H1 (cell line): ENCODE data around the gene TMED5. TPM values are rescaled to one million over a fixed set of nuclear protein-coding genes. Genes with fewer than 3 reads are reported as not detected.

Experiments
- CTCF ChIA-PET: fragments of 300-600 bp; sonication (Branson Sonifier 250); formaldehyde crosslinking; loops from one replicate; lab custom pipeline; 2021; ENCODE audit not compliant: partially characterized antibody; lab: Charles Lee
- POLR2A ChIA-PET: fragments of 300-600 bp; sonication (Branson Sonifier 250); formaldehyde crosslinking; loops from one replicate; lab custom pipeline; 2021; ENCODE audit warnings: inconsistent platforms; ENCODE audit not compliant: partially characterized antibody; lab: Charles Lee
- DNase-seq, 2 experiments: peaks; one replicate each; pipeline versions ENCODE4 v3.0.0 to v3.0.0-alpha.2; 2010 to 2022; ENCODE audit warnings: low spot score in 2 of 2, low read depth in 1 of 2, mixed read lengths in 1 of 2
- FAIRE-seq: peaks from 2 replicates; lab custom pipeline; 2011; peaks lifted over from hg19 to GRCh38; lab: Jason Lieb, UNC
- H2AFZ ChIP-seq: 2 replicates; pipeline ENCODE4 v1.8.1; 2012; ENCODE audit warnings: low read length, inconsistent platforms
- H2AK5ac ChIP-seq: 2 replicates; pipeline ENCODE4 v1.6.1; 2013; ENCODE audit warnings: low read depth, low read length
- H2BK120ac ChIP-seq: replicated peaks from 2 replicates; pipeline ENCODE3; 2013; ENCODE audit warnings: low read depth, low read length, inconsistent platforms
- H2BK12ac ChIP-seq: 2 replicates; pipeline ENCODE4 v1.6.1; 2013; ENCODE audit warnings: low read depth, low read length
- H2BK15ac ChIP-seq: 2 replicates; pipeline ENCODE4 v1.6.1; 2013; ENCODE audit warnings: low read length
- H2BK20ac ChIP-seq: 2 replicates; pipeline ENCODE4 v1.6.1; 2013; ENCODE audit warnings: low read length
- H2BK5ac ChIP-seq: 2 replicates; pipeline ENCODE4 v1.6.1; 2013; ENCODE audit warnings: low read depth, low read length
- H3K14ac ChIP-seq: 2 replicates; pipeline ENCODE4 v1.6.1; 2013; ENCODE audit warnings: inconsistent platforms; ENCODE audit not compliant: insufficient read length
- H3K18ac ChIP-seq: 2 replicates; pipeline ENCODE4 v1.6.1; 2013; ENCODE audit warnings: low read length; ENCODE audit errors: extremely low read depth
- H3K23ac ChIP-seq: 2 replicates; pipeline ENCODE4 v1.6.1; 2013; ENCODE audit warnings: inconsistent platforms; ENCODE audit not compliant: insufficient read length
- H3K23me2 ChIP-seq: 2 replicates; pipeline ENCODE4 v1.6.1; 2013; ENCODE audit warnings: low read depth, low read length
- H3K27ac ChIP-seq: 2 replicates; pipeline ENCODE4 v1.6.1; 2011; ENCODE audit warnings: low read depth, low read length, inconsistent platforms
- H3K27me3 ChIP-seq, 4 experiments: replicated peaks in 1 of 4; 1 replicate in 1 of 4; 2 replicates in 3 of 4; pipeline versions ENCODE4 v1.6.1 to v1.8.1; 2011 to 2013; ENCODE audit warnings: low read length in 3 of 4, mild to moderate bottlenecking in 3 of 4, inconsistent platforms in 2 of 4, mixed read lengths in 2 of 4, moderate library complexity in 1 of 4; ENCODE audit not compliant: control insufficient read depth in 3 of 4, insufficient read depth in 3 of 4; ENCODE audit errors: extremely low read depth in 1 of 4
- H3K36me3 ChIP-seq, 4 experiments: 2 replicates each; pipeline versions ENCODE4 v1.6.1 to v1.8.1; 2011 to 2013; ENCODE audit warnings: mild to moderate bottlenecking in 4 of 4, low read length in 3 of 4, moderate library complexity in 2 of 4, control low read depth in 1 of 4, inconsistent platforms in 1 of 4; ENCODE audit not compliant: insufficient read depth in 4 of 4, control insufficient read depth in 2 of 4
- H3K4ac ChIP-seq: replicated peaks from 2 replicates; pipeline ENCODE3; 2013; ENCODE audit warnings: low read length, low read depth, mixed read lengths, inconsistent platforms; ENCODE audit not compliant: insufficient read length
- H3K4me1 ChIP-seq, 4 experiments: replicated peaks in 1 of 4; 1 replicate in 1 of 4; 2 replicates in 3 of 4; pipeline versions ENCODE4 v1.6.1 to v1.8.1; 2011 to 2013; ENCODE audit warnings: low read length in 3 of 4, inconsistent platforms in 2 of 4, mixed read lengths in 1 of 4; ENCODE audit not compliant: insufficient read depth in 4 of 4, control insufficient read depth in 3 of 4
- H3K4me2 ChIP-seq, 2 experiments: 2 replicates each; pipeline versions ENCODE4 v1.6.1 to v1.8.1; 2011 to 2013; ENCODE audit warnings: low read depth in 2 of 2, low read length in 2 of 2, control low read depth in 1 of 2, inconsistent platforms in 1 of 2, mild to moderate bottlenecking in 1 of 2; ENCODE audit not compliant: insufficient read depth in 1 of 2
- H3K4me3 ChIP-seq, 4 experiments: fragments of 200-600, 300-600 bp in 1 of 4; sonication (generic), shearing (Covaris generic), sonication (Bioruptor Twin) in 1 of 4; 2 replicates each; pipeline versions ENCODE4 v1.5.1 to v1.8.1; 2011 to 2016; ENCODE audit warnings: low read length in 4 of 4, low read depth in 3 of 4, control low read depth in 2 of 4, inconsistent platforms in 2 of 4, mild to moderate bottlenecking in 2 of 4, mixed read lengths in 1 of 4, moderate library complexity in 1 of 4; ENCODE audit not compliant: insufficient read depth in 2 of 4; ENCODE audit errors: extremely low read depth in 1 of 4
- H3K56ac ChIP-seq: replicated peaks from 2 replicates; pipeline ENCODE3; 2013; ENCODE audit warnings: low read depth, mild to moderate bottlenecking, mixed read lengths, low read length, inconsistent platforms; ENCODE audit not compliant: insufficient read length
- H3K79me1 ChIP-seq: 2 replicates; pipeline ENCODE4 v1.6.1; 2013; ENCODE audit warnings: low read depth, low read length, control low read depth
- H3K79me2 ChIP-seq, 2 experiments: 2 replicates each; pipeline versions ENCODE4 v1.6.1 to v1.8.1; 2012 to 2013; ENCODE audit warnings: low read length in 2 of 2, mild to moderate bottlenecking in 2 of 2, inconsistent platforms in 1 of 2; ENCODE audit not compliant: insufficient read depth in 2 of 2, control insufficient read depth in 1 of 2
- H3K9ac ChIP-seq, 4 experiments: replicated peaks in 1 of 4; 1 replicate in 1 of 4; 2 replicates in 3 of 4; pipeline versions ENCODE4 v1.6.1 to v1.8.1; 2011 to 2013; ENCODE audit warnings: low read depth in 3 of 4, low read length in 3 of 4, control low read depth in 2 of 4, mild to moderate bottlenecking in 2 of 4, moderate library complexity in 2 of 4, inconsistent platforms in 1 of 4; ENCODE audit errors: extremely low read depth in 1 of 4
- H3K9me3 ChIP-seq, 2 experiments: 2 replicates each; pipeline versions ENCODE4 v1.6.1 to v1.8.1; 2012 to 2013; ENCODE audit warnings: mild to moderate bottlenecking in 2 of 2, moderate library complexity in 2 of 2, control low read depth in 1 of 2, inconsistent platforms in 1 of 2, low read depth in 1 of 2, low read length in 1 of 2, mixed read lengths in 1 of 2; ENCODE audit not compliant: insufficient read depth in 2 of 2
- H4K20me1 ChIP-seq, 2 experiments: replicated peaks in 1 of 2; 2 replicates each; pipeline versions ENCODE3 to v1.8.1; 2011 to 2013; ENCODE audit warnings: inconsistent platforms in 2 of 2, low read length in 2 of 2, mild to moderate bottlenecking in 1 of 2; ENCODE audit not compliant: insufficient read depth in 2 of 2, control insufficient read depth in 1 of 2
- H4K5ac ChIP-seq: 2 replicates; pipeline ENCODE4 v1.6.1; 2013; ENCODE audit warnings: low read length, low read depth, mixed read lengths, inconsistent platforms; ENCODE audit not compliant: insufficient read length
- H4K8ac ChIP-seq: 2 replicates; pipeline ENCODE4 v1.8.0; 2013; ENCODE audit warnings: mild to moderate bottlenecking, moderate library complexity, low read length, inconsistent platforms; ENCODE audit not compliant: insufficient read depth; ENCODE audit errors: extremely low read depth
- H4K91ac ChIP-seq: replicated peaks from 2 replicates; pipeline ENCODE3; 2013; ENCODE audit warnings: low read length, mixed read lengths, inconsistent platforms; ENCODE audit not compliant: insufficient read length
- BCL11A ChIP-seq, 2 experiments: IDR thresholded peaks; one replicate each; pipeline ENCODE4 v1.6.1; 2011; ENCODE audit warnings: low read depth in 2 of 2, low read length in 2 of 2, mild to moderate bottlenecking in 2 of 2
- CBX8 ChIP-seq: fragments of 300-800, 300-1000 bp; sonication (generic); IDR thresholded peaks from 2 replicates; pipeline ENCODE4 v1.7.1; 2016; ENCODE audit warnings: low read depth, low read length, borderline replicate concordance
- CHD2 ChIP-seq: IDR thresholded peaks from 2 replicates; pipeline ENCODE4 v1.6.1; 2012; ENCODE audit warnings: low read length, improper control_type of control experiment
- FOSL1 ChIP-seq: IDR thresholded peaks from 2 replicates; pipeline ENCODE4 v1.6.1; 2011; ENCODE audit warnings: mild to moderate bottlenecking, low read depth, low read length, moderate library complexity; ENCODE audit not compliant: insufficient read depth
- HDAC6 ChIP-seq: IDR thresholded peaks from one replicate; pipeline ENCODE4 v1.7.1; 2012; ENCODE audit warnings: low read depth, mild to moderate bottlenecking, inconsistent platforms, low read length, moderate library complexity
- JUN ChIP-seq: IDR thresholded peaks from 2 replicates; pipeline ENCODE4 v1.6.1; 2011; ENCODE audit warnings: low read depth, mild to moderate bottlenecking, improper control_type of control experiment, low read length
- KDM1A ChIP-seq: fragments of 200-600, 300-600 bp; sonication (generic); IDR thresholded peaks from 2 replicates; pipeline ENCODE4 v1.7.1; 2016; ENCODE audit warnings: mild to moderate bottlenecking, low read length, borderline replicate concordance
- KDM5A ChIP-seq: fragments of 200-600 bp; IDR thresholded peaks from 2 replicates; pipeline ENCODE4 v1.7.1; 2012; ENCODE audit warnings: mild to moderate bottlenecking, low read length, inconsistent platforms, mixed read lengths
- NANOG ChIP-seq: IDR thresholded peaks from 2 replicates; pipeline ENCODE4 v1.6.1; 2011; ENCODE audit warnings: low read length, low read depth, mild to moderate bottlenecking, inconsistent platforms; ENCODE audit not compliant: insufficient read depth, poor library complexity, severe bottlenecking
- NRF1 ChIP-seq: IDR thresholded peaks from 2 replicates; pipeline ENCODE4 v1.6.1; 2011; ENCODE audit warnings: mild to moderate bottlenecking, low read depth, low read length, improper control_type of control experiment
- SP1 ChIP-seq: IDR thresholded peaks from 2 replicates; pipeline ENCODE4 v1.6.1; 2011; ENCODE audit warnings: low read depth, low read length
- WGBS, 2 experiments: shearing (Covaris generic) in 1 of 2; methylation state at CpG; one replicate each; pipeline versions ENCODE4 v1.1.6 to v1.1.7; 2013 to 2015; ENCODE audit warnings: low lambda C conversion rate in 2 of 2, mixed read lengths in 2 of 2, inconsistent platforms in 1 of 2, low coverage in 1 of 2, missing lambda C conversion rate in 1 of 2; ENCODE audit not compliant: insufficient replicate concordance in 2 of 2, insufficient coverage in 1 of 2, insufficient read length in 1 of 2; ENCODE audit errors: extremely low coverage in 1 of 2, missing lambda C conversion rate in 1 of 2; 5-methylcytosine and 5-hydroxymethylcytosine counted together
- polyA plus RNA-seq, 7 experiments: library from polyadenylated mRNA; depleted of rRNA in 3 of 7; stranded (reverse) in 5 of 7; unstranded in 2 of 7; fragments of >200 nt in 5 of 7; fragments of 200-250 nt in 2 of 7; gene quantifications; 1 replicate in 5 of 7; 2 replicates in 1 of 7; 4 replicates in 1 of 7; pipeline versions ENCODE4 v1.2.1 to v1.2.3, GENCODE V29; 2011 to 2013; ENCODE audit warnings: missing spikeins in 2 of 7, mixed read lengths in 2 of 7
- total RNA-seq: library from RNA; stranded (reverse); fragmentation: NEBNext Ultra II Directional; extraction: Animal tissue kit (Norgen Biotek cat#: 25700); gene quantifications from 2 replicates; pipeline ENCODE4 v1.2.1, GENCODE V29; 2021

Gene TMED5
- total and polyA plus RNA-seq, 2 of the 8 experiments (the other 6 are each of a cell fraction or from before 2014, with no cell fraction given): 14.8 to 32.8 TPM

GRCh38 chr1:93109578-93109977 lies 70.6 kb downstream of the TMED5 start:
- no peak overlapping the region for H2BK120ac ChIP-seq
- DNase-seq: no peak
- no peak overlapping the region for H3K14ac ChIP-seq
- H3K9ac ChIP-seq: no peak overlapping the region
- no peaks in the 10 kb centered on the region; the same call in 1 of the 2 replicates for H3K23me2 ChIP-seq
- 100% methylated on average over 2 of the region's 2 CpGs; no CpG with 5 or more reads in 1 of the 2 experiments for WGBS, 2 experiments
- H4K8ac ChIP-seq: no peak overlapping the region
- H4K5ac ChIP-seq: no peak overlapping the region
- ChIA-PET CTCF (interaction anchor here (1.1 to 2.8 kb wide), 4 partner anchors 7 to 70 kb away, joined by 3 to 7 read pairs (median 4); no protein-coding TSS in a partner anchor), POLR2A (interaction anchor here (0.9 to 2.3 kb wide), 4 partner anchors 8 to 34 kb away, joined by 3 to 17 read pairs (median 4); partner anchors contain the start of gene MTF2)
- peak overlapping the region in 1 of 2 experiments; percentile 25; a peak in 2 of 4 replicates for H3K4me2 ChIP-seq
- no peak overlapping the region for H2AK5ac ChIP-seq
- peaks cover 34 to 99% of the 10 kb centered on the region in 2 experiments for H3K79me2 ChIP-seq
- H3K4me1 ChIP-seq: peaks cover 0 to 8% (median 0%) of the 10 kb centered on the region in 4 experiments; a peak in 1 of 7 replicates
- H3K27ac ChIP-seq: no peak overlapping the region
- H3K23ac ChIP-seq: no peak overlapping the region
- H2BK5ac ChIP-seq: no peak overlapping the region
- peaks cover 13 to 21% of the 10 kb centered on the region in 2 experiments for H4K20me1 ChIP-seq
- peaks cover 6% of the 10 kb centered on the region; the same call in 1 of the 2 replicates for H3K79me1 ChIP-seq
- peaks cover 0 to 31% (median 7%) of the 10 kb centered on the region in 4 experiments; a peak in 3 of 8 replicates for H3K36me3 ChIP-seq
- H2BK20ac ChIP-seq: no peak overlapping the region
- no peaks in the 10 kb centered on the region for H3K9me3 ChIP-seq
- no peak overlapping the region for H2BK12ac ChIP-seq
- no peak overlapping the region for H2AFZ ChIP-seq
- no peak overlapping the region for H2BK15ac ChIP-seq
- H3K18ac ChIP-seq: no peak overlapping the region
- no peak overlapping the region for H3K56ac ChIP-seq
- H3K4ac ChIP-seq: no peak overlapping the region
- H3K27me3 ChIP-seq: no peaks in the 10 kb centered on the region
- TF ChIP-seq HDAC6: no peak
- TF ChIP-seq NRF1: no peak
- TF ChIP-seq BCL11A (IDR thresholded peaks at IDR 0.05; ENCODE audit: low read depth in 2 of 2, low read length in 2 of 2): no peak
- no peak for TF ChIP-seq SP1
- TF ChIP-seq CHD2: no peak
- no peak for TF ChIP-seq KDM1A
- no peak for TF ChIP-seq KDM5A
- no peak for TF ChIP-seq FOSL1
- no peak for TF ChIP-seq NANOG
- no peak for TF ChIP-seq JUN
- no peak for TF ChIP-seq CBX8
- no peak for FAIRE-seq
- no peak overlapping the region for H4K91ac ChIP-seq
- H3K4me3 ChIP-seq: no peak overlapping the region
